Measurements from ENCODE around the gene CPNE9. TPM values are rescaled to one million over a fixed set of nuclear protein-coding genes. Genes with fewer than 3 reads are reported as not detected.

Gene CPNE9
- total RNA-seq, 4 donors from 2014 or later, result 0.49 to 3.4 (median 2.1) TPM

- WGBS, result 77% methylated on average over 5 of the region's 6 CpGs
- H3K9me3 ChIP-seq, result no peaks in the 10 kb centered on the region
- H3K27ac ChIP-seq, result no peak overlapping the region
- no peak for DNase-seq (ENCODE audit: low spot score in 2 of 2)
- TF ChIP-seq, protein P1, sequence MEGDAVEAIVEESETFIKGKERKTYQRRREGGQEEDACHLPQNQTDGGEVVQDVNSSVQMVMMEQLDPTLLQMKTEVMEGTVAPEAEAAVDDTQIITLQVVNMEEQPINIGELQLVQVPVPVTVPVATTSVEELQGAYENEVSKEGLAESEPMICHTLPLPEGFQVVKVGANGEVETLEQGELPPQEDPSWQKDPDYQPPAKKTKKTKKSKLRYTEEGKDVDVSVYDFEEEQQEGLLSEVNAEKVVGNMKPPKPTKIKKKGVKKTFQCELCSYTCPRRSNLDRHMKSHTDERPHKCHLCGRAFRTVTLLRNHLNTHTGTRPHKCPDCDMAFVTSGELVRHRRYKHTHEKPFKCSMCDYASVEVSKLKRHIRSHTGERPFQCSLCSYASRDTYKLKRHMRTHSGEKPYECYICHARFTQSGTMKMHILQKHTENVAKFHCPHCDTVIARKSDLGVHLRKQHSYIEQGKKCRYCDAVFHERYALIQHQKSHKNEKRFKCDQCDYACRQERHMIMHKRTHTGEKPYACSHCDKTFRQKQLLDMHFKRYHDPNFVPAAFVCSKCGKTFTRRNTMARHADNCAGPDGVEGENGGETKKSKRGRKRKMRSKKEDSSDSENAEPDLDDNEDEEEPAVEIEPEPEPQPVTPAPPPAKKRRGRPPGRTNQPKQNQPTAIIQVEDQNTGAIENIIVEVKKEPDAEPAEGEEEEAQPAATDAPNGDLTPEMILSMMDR (IDR thresholded peaks at IDR 0.05), result no peak
- TF ChIP-seq POLR2AphosphoS5 (IDR thresholded peaks at IDR 0.05) (no peak), POLR2A (IDR thresholded peaks at IDR 0.05) (no peak), EP300 (IDR thresholded peaks at IDR 0.05) (no peak)
- no peaks in the 10 kb centered on the region for H3K27me3 ChIP-seq
- peaks cover 100% of the 10 kb centered on the region for H3K36me3 ChIP-seq
- no peaks in the 10 kb centered on the region for H3K4me1 ChIP-seq
- no peak overlapping the region for H3K4me3 ChIP-seq
Measured at GRCh38 chr3:9681723-9682081, 21.9 kb upstream of the CPNE9 start.

- WGBS, result 81% methylated on average over 6 of the region's 6 CpGs
- H3K27ac ChIP-seq, result no peak overlapping the region
- peaks cover 100% of the 10 kb centered on the region for H3K36me3 ChIP-seq
Measured at GRCh38 chr3:9682096-9682495, 21.5 kb upstream of the CPNE9 start.

GRCh38 chr3:9683426-9683825 is 20.2 kb upstream of the CPNE9 start:
- H3K36me3 ChIP-seq, result peaks cover 100% of the 10 kb centered on the region
- 87% methylated on average over 3 of the region's 3 CpGs for WGBS

More at GRCh38 chr3:9682096-9682495, 21.5 kb upstream of the CPNE9 start:
- TF ChIP-seq EP300 (IDR thresholded peaks at IDR 0.05), result no peak
- TF ChIP-seq, protein P1 (IDR thresholded peaks at IDR 0.05), result no peak
- TF ChIP-seq POLR2AphosphoS5 (IDR thresholded peaks at IDR 0.05), result no peak
- TF ChIP-seq POLR2A (IDR thresholded peaks at IDR 0.05), result no peak
- Histone ChIP-seq H3K4me3 (no peak overlapping the region), H3K9me3 (no peaks in the 10 kb centered on the region), H3K4me1 (no peaks in the 10 kb centered on the region), H3K27me3 (no peaks in the 10 kb centered on the region)
- no peak for DNase-seq (ENCODE audit: low spot score in 2 of 2)

GRCh38 chr3:9685216-9686049 is 18.2 kb upstream of the CPNE9 start:
- TF ChIP-seq POLR2A (IDR thresholded peaks at IDR 0.05), result no peak
- TF ChIP-seq, protein P1 (IDR thresholded peaks at IDR 0.05), result no peak
- no peak for TF ChIP-seq EP300 (IDR thresholded peaks at IDR 0.05)
- no peak for TF ChIP-seq POLR2AphosphoS5 (IDR thresholded peaks at IDR 0.05)
- WGBS, result 93% methylated on average over 15 of the region's 18 CpGs
- Histone ChIP-seq H3K36me3 (peaks cover 100% of the 10 kb centered on the region), H3K4me1 (no peaks in the 10 kb centered on the region), H3K9me3 (no peaks in the 10 kb centered on the region), H3K27ac (no peak overlapping the region), H3K4me3 (no peak overlapping the region), H3K27me3 (no peaks in the 10 kb centered on the region)
- no peak for DNase-seq (ENCODE audit: low spot score in 2 of 2)

More at GRCh38 chr3:9683426-9683825, 20.2 kb upstream of the CPNE9 start:
- Histone ChIP-seq H3K4me1 (no peaks in the 10 kb centered on the region), H3K9me3 (no peaks in the 10 kb centered on the region), H3K4me3 (no peak overlapping the region), H3K27me3 (no peaks in the 10 kb centered on the region), H3K27ac (no peak overlapping the region)
- TF ChIP-seq, protein P1 (IDR thresholded peaks at IDR 0.05), result no peak
- TF ChIP-seq EP300 (IDR thresholded peaks at IDR 0.05) (no peak), POLR2A (IDR thresholded peaks at IDR 0.05) (no peak), POLR2AphosphoS5 (IDR thresholded peaks at IDR 0.05) (no peak)
- DNase-seq (ENCODE audit: low spot score in 2 of 2), result no peak

DNA sequence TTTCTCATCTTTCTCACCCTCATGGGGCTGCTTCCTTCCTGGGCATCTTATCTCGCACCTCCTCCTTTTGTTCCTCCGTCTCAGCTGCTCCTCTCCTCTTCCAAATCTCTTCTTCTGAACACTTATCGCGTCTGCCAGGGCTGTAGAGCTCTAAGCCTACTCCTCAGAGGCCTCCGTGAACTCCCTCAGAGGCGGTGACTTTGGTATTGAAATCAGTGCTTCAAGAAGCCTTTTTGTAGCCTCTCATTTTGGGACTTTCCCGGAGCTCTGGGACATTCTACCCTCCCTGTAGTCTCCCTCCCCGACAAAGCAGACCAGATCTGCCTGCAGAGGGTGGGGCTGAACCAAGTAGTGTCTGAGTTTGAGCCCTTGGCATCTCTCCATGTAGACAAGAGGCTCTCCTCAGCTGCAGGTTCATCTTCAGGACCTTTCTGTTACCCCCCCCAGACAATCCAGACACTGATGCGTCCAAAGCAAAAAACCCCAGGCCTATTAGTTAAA is 17.5 kb upstream of the CPNE9 start:
- WGBS, result 90% methylated on average over 9 of the region's 9 CpGs
- H3K36me3 ChIP-seq, result peaks cover 100% of the 10 kb centered on the region
- no peaks in the 10 kb centered on the region for H3K27me3 ChIP-seq
- TF ChIP-seq EP300 (IDR thresholded peaks at IDR 0.05), result no peak
- no peak for TF ChIP-seq POLR2AphosphoS5 (IDR thresholded peaks at IDR 0.05)
- no peak for TF ChIP-seq POLR2A (IDR thresholded peaks at IDR 0.05)
- TF ChIP-seq, protein P1 (IDR thresholded peaks at IDR 0.05), result no peak
- H3K4me3 ChIP-seq, result no peak overlapping the region
- no peaks in the 10 kb centered on the region for H3K9me3 ChIP-seq
- no peak for DNase-seq (ENCODE audit: low spot score in 2 of 2)
- H3K27ac ChIP-seq, result no peak overlapping the region
- H3K4me1 ChIP-seq, result no peaks in the 10 kb centered on the region
